NT2/D1 (cell line): ENCODE measurements around the gene KAT6B.

Source experiments
- YY1 ChIP-seq: IDR thresholded peaks from 2 replicates; pipeline ENCODE4 v1.6.1; 2011; ENCODE audit not compliant: insufficient read length, insufficient read depth
- ZNF274 ChIP-seq: IDR thresholded peaks from 2 replicates; pipeline ENCODE4 v1.6.1; 2011; ENCODE audit warnings: mild to moderate bottlenecking, low read depth, low read length

GRCh38 chr10:74909670-74910069, 83.3 kb downstream of the KAT6B start:
- TF ChIP-seq ZNF274 (no peak), YY1 (no peak)
